OCI-LY3 (cell line): ENCODE data around the gene RAD21L1.

ENCODE experiments used
- H2AFZ ChIP-seq: fragments of 200-600, 300-600 bp; shearing (Covaris generic); 2 replicates; pipeline ENCODE4 v1.6.0; 2014; ENCODE audit warnings: antibody characterized with exemption, low read depth, low read length
- H3K27ac ChIP-seq: fragments of 200-600, 300-600 bp; sonication (generic); 2 replicates; pipeline ENCODE4 v1.5.1; 2014; ENCODE audit warnings: mild to moderate bottlenecking, low read length, moderate library complexity, mixed read lengths
- H3K27me3 ChIP-seq: fragments of 200-600, 300-600 bp; sonication (generic); 2 replicates; pipeline ENCODE4 v1.6.1; 2014; ENCODE audit warnings: low read depth, low read length, mixed read lengths
- H3K36me3 ChIP-seq: fragments of 200-600, 300-600 bp; sonication (generic); replicated peaks from 2 replicates; pipeline ENCODE3; 2014; ENCODE audit warnings: low read depth, low read length, mixed read lengths
- H3K4me1 ChIP-seq: fragments of 300-600, 200-600 bp; sonication (generic); 2 replicates; pipeline ENCODE4 v1.6.1; 2014; ENCODE audit warnings: low read length, mixed read lengths
- H3K4me2 ChIP-seq: fragments of 200-600, 300-600 bp; sonication (generic); 2 replicates; pipeline ENCODE4 v1.6.1; 2014; ENCODE audit warnings: low read length, mixed read lengths
- H3K4me3 ChIP-seq: fragments of 300-600, 200-600 bp; sonication (generic); 2 replicates; pipeline ENCODE4 v1.5.1; 2014; ENCODE audit warnings: antibody characterized with exemption, mild to moderate bottlenecking, low read length, moderate library complexity
- H3K79me2 ChIP-seq: fragments of 300-600, 200-600 bp; shearing (Covaris generic); 2 replicates; pipeline ENCODE4 v1.6.1; 2014; ENCODE audit warnings: mild to moderate bottlenecking, low read length, mixed read lengths
- H3K9ac ChIP-seq: fragments of 300-600, 200-600 bp; shearing (Covaris generic); 2 replicates; pipeline ENCODE4 v1.6.0; 2014; ENCODE audit warnings: mild to moderate bottlenecking, low read length, moderate library complexity
- H3K9me3 ChIP-seq: fragments of 200-600, 300-600 bp; shearing (Covaris generic); 2 replicates; pipeline ENCODE4 v1.6.1; 2014; ENCODE audit warnings: low read length, mixed read lengths; ENCODE audit not compliant: insufficient read depth
- H4K20me1 ChIP-seq: fragments of 200-600, 300-600 bp; sonication (generic); 2 replicates; pipeline ENCODE4 v1.6.1; 2016; ENCODE audit warnings: low read length, mixed read lengths; ENCODE audit not compliant: insufficient read depth
- CTCF ChIP-seq: fragments of 200-600, 300-600 bp; sonication (generic); IDR thresholded peaks from 2 replicates; pipeline ENCODE4 v1.5.1; 2014; ENCODE audit warnings: antibody characterized with exemption, low read length, low read depth
- EZH2phosphoT487 ChIP-seq: fragments of 200-600 bp; shearing (Covaris generic); IDR thresholded peaks from 2 replicates; pipeline ENCODE4 v1.6.1; 2018; ENCODE audit warnings: antibody characterized with exemption, mixed run types, low read depth

RAD21L1 gene

GRCh38 chr20:1273366-1273765, 47.5 kb downstream of the RAD21L1 start:
- H4K20me1 ChIP-seq: no peaks in the 10 kb centered on the region
- no peaks in the 10 kb centered on the region for H3K4me1 ChIP-seq
- no peaks in the 10 kb centered on the region for H3K9me3 ChIP-seq
- no peak overlapping the region for H3K9ac ChIP-seq
- no peaks in the 10 kb centered on the region for H3K36me3 ChIP-seq
- no peaks in the 10 kb centered on the region for H3K27me3 ChIP-seq
- H3K27ac ChIP-seq: no peak overlapping the region
- no peak overlapping the region for H3K4me2 ChIP-seq
- no peaks in the 10 kb centered on the region for H3K79me2 ChIP-seq
- no peak overlapping the region for H3K4me3 ChIP-seq
- no peak for TF ChIP-seq CTCF
- TF ChIP-seq EZH2phosphoT487: no peak
- H2AFZ ChIP-seq: no peak overlapping the region

DNA sequence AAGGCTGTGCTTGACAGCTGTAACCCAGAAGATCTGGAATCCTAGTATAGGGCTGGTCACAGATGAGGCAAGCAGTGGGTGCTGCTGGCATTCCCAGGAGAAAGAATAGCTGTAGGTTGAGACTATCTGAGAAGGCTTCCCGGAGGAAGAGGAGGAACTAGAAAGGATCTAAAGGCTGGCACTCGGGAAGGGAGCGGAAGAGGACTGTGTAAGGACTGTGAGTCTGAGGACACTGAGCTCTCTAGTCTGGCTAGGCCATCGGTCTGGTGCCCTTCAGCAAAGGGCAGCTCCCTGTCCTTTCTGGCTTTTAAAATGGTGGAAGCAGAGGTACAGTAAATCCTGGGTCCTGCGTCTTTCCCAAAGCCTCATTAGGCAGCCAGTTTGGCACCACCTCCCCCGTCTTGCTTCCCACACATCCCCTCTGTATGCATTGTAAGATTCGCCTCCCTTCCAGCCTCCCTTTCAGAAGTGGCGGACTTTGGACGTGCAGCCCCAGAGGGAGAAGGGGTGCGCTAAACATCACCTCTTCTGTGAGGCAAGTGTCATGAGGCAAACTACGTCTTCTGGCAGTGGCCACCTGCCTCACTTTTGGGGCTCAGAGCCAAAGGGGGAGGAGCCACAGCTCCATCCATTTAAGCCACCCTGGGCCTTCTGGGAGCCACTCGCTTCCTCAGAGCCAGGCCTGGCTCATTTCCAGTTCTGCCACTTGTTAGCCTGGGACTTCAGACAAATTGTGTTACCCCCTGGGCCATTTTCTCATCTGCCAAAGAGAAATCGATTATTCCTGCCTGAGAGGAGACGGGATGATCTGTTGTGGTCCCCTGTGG, 48.9 kb downstream of the RAD21L1 start:
- H3K4me1 ChIP-seq: peaks cover 7% of the 10 kb centered on the region
- no peaks in the 10 kb centered on the region for H3K79me2 ChIP-seq
- H3K9me3 ChIP-seq: no peaks in the 10 kb centered on the region
- H3K9ac ChIP-seq: no peak overlapping the region
- no peak overlapping the region for H2AFZ ChIP-seq
- no peak overlapping the region for H3K4me2 ChIP-seq
- no peak overlapping the region for H3K27ac ChIP-seq
- H3K4me3 ChIP-seq: no peak overlapping the region
- no peaks in the 10 kb centered on the region for H3K36me3 ChIP-seq
- H3K27me3 ChIP-seq: no peaks in the 10 kb centered on the region
- H4K20me1 ChIP-seq: no peaks in the 10 kb centered on the region; the same call in 1 of the 2 replicates
- TF ChIP-seq CTCF (no peak), EZH2phosphoT487 (no peak)

DNA sequence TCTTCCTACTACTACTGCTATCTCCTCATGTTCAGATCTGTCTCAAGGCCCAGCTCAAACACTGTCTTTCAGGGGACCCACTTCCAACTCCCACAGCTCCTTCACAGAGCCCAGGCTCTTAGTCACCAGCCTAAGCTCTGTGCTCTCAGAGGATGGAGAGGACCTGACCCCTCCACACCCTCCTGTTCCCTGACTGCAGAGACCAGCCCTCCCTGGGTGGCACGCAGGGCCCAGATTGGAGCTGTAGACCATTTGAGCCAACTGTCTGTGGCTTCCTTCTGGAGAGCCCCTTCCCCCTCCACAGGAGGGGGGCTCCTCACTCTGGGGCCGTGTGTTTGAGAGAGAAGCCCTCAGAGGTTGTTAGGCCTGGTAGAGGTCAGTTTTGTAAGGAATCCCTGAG, 50.1 kb downstream of the RAD21L1 start:
- H3K4me2 ChIP-seq: no peak overlapping the region
- peaks cover 7% of the 10 kb centered on the region for H3K4me1 ChIP-seq
- H3K9ac ChIP-seq: no peak overlapping the region
- no peaks in the 10 kb centered on the region for H3K36me3 ChIP-seq
- H3K27me3 ChIP-seq: no peaks in the 10 kb centered on the region
- H3K4me3 ChIP-seq: no peak overlapping the region
- H3K9me3 ChIP-seq: no peaks in the 10 kb centered on the region
- no peak overlapping the region for H3K27ac ChIP-seq
- TF ChIP-seq CTCF: no peak
- no peak for TF ChIP-seq EZH2phosphoT487
- no peaks in the 10 kb centered on the region; the same call in 1 of the 2 replicates for H4K20me1 ChIP-seq
- no peaks in the 10 kb centered on the region for H3K79me2 ChIP-seq
- H2AFZ ChIP-seq: no peak overlapping the region

- Histone ChIP-seq H3K4me3 (no peak overlapping the region), H3K9me3 (no peaks in the 10 kb centered on the region), H3K27me3 (no peaks in the 10 kb centered on the region), H3K4me2 (no peak overlapping the region), H3K27ac (no peak overlapping the region), H3K4me1 (peaks cover 7% of the 10 kb centered on the region), H4K20me1 (no peaks in the 10 kb centered on the region; the same call in 1 of the 2 replicates), H3K36me3 (no peaks in the 10 kb centered on the region), H2AFZ (no peak overlapping the region), H3K9ac (no peak overlapping the region), H3K79me2 (no peaks in the 10 kb centered on the region)
- TF ChIP-seq CTCF: no peak
- no peak for TF ChIP-seq EZH2phosphoT487
These were observed 51.9 kb downstream of the RAD21L1 start for GRCh38 chr20:1277529-1278322.
